CD14-positive monocyte (primary cell): ENCODE data around the gene DDA1. TPM values are rescaled to one million over a fixed set of nuclear protein-coding genes. Genes with fewer than 3 reads are reported as not detected.

Experiments used
- DNase-seq, 3 donors: peaks; one replicate each; pipeline ENCODE4 v3.0.0-alpha.2; 2011 to 2022
- H2AFZ ChIP-seq: 2 replicates; pipeline ENCODE4 v1.6.0; 2012; ENCODE audit warnings: mild to moderate bottlenecking, low read depth, low read length, inconsistent platforms; ENCODE audit not compliant: insufficient read depth, poor library complexity, severe bottlenecking
- H3K27ac ChIP-seq, 2 donors: 1 replicate in 1 of 2; 2 replicates in 1 of 2; pipeline ENCODE4 v1.5.1; 2012 to 2013; ENCODE audit warnings: low read length in 2 of 2, control low read depth in 1 of 2, inconsistent platforms in 1 of 2, low read depth in 1 of 2, mild to moderate bottlenecking in 1 of 2
- H3K27me3 ChIP-seq, 2 donors: one replicate each; pipeline versions ENCODE4 v1.6.0 to v1.6.1; 2011 to 2013; ENCODE audit warnings: low read length in 2 of 2; ENCODE audit not compliant: control insufficient read depth in 2 of 2, insufficient read depth in 2 of 2
- H3K36me3 ChIP-seq, 2 donors: replicated peaks in 1 of 2; 1 replicate in 1 of 2; 2 replicates in 1 of 2; pipeline versions ENCODE4 v1.5.1 to v1.6.1; 2012 to 2013; ENCODE audit warnings: low read length in 2 of 2, control low read depth in 1 of 2, inconsistent platforms in 1 of 2, mild to moderate bottlenecking in 1 of 2; ENCODE audit not compliant: insufficient read depth in 2 of 2, control insufficient read depth in 1 of 2
- H3K4me1 ChIP-seq, 2 donors: 1 replicate in 1 of 2; 2 replicates in 1 of 2; pipeline versions ENCODE4 v1.5.1 to v1.6.1; 2012 to 2013; ENCODE audit warnings: low read length in 2 of 2, control low read depth in 1 of 2, inconsistent platforms in 1 of 2, mild to moderate bottlenecking in 1 of 2, moderate library complexity in 1 of 2; ENCODE audit not compliant: insufficient read depth in 2 of 2, control insufficient read depth in 1 of 2
- H3K4me2 ChIP-seq: replicated peaks from 2 replicates; pipeline ENCODE3; 2012; ENCODE audit warnings: low read length, moderate library complexity, mild to moderate bottlenecking; ENCODE audit not compliant: poor library complexity, severe bottlenecking; ENCODE audit errors: extremely low read depth
- H3K4me3 ChIP-seq, 3 experiments: fragments of 200-600 bp in 1 of 3; sonication (generic) in 1 of 3; replicated peaks in 1 of 3; 1 replicate in 2 of 3; 2 replicates in 1 of 3; pipeline ENCODE4 v1.5.1; 2011 to 2013; ENCODE audit warnings: low read length in 3 of 3, mild to moderate bottlenecking in 3 of 3, control low read depth in 2 of 3, low read depth in 2 of 3, inconsistent platforms in 1 of 3, moderate library complexity in 1 of 3
- H3K79me2 ChIP-seq: 2 replicates; pipeline ENCODE4 v1.6.0; 2012; ENCODE audit warnings: mild to moderate bottlenecking, control low read depth, inconsistent platforms, low read length, moderate library complexity; ENCODE audit not compliant: insufficient read depth
- H3K9ac ChIP-seq: 2 replicates; pipeline ENCODE4 v1.6.0; 2017; ENCODE audit warnings: low read length, mild to moderate bottlenecking; ENCODE audit not compliant: insufficient read depth, poor library complexity, severe bottlenecking
- H3K9me3 ChIP-seq, 2 donors: replicated peaks in 1 of 2; 1 replicate in 1 of 2; 2 replicates in 1 of 2; pipeline versions ENCODE4 v1.5.1 to v1.6.1; 2012 to 2013; ENCODE audit warnings: low read length in 2 of 2, control low read depth in 1 of 2; ENCODE audit not compliant: control insufficient read depth in 1 of 2, insufficient read depth in 1 of 2
- H4K20me1 ChIP-seq: 2 replicates; pipeline ENCODE4 v1.6.0; 2012; ENCODE audit warnings: mild to moderate bottlenecking, low read length, control low read depth, moderate library complexity; ENCODE audit not compliant: insufficient read depth
- H3K27ac Mint-ChIP-seq, 7 donors: one replicate each; pipeline ENCODE4 v1.8.0; 2020; ENCODE audit warnings: mild to moderate bottlenecking in 7 of 7, mixed read lengths in 7 of 7, moderate library complexity in 6 of 7, inconsistent platforms in 2 of 7
- H3K27me3 Mint-ChIP-seq, 3 donors: one replicate each; pipeline ENCODE4 v1.8.0; 2021 to 2022; ENCODE audit warnings: low read depth in 3 of 3, mild to moderate bottlenecking in 3 of 3, mixed read lengths in 3 of 3, moderate library complexity in 3 of 3, inconsistent platforms in 1 of 3
- H3K36me3 Mint-ChIP-seq, 2 donors: one replicate each; pipeline ENCODE4 v1.8.0; 2020; ENCODE audit warnings: mixed read lengths in 2 of 2, inconsistent platforms in 1 of 2, mild to moderate bottlenecking in 1 of 2
- H3K4me1 Mint-ChIP-seq: one replicate; pipeline ENCODE4 v1.8.0; 2020; ENCODE audit warnings: mild to moderate bottlenecking, mixed read lengths
- H3K4me3 Mint-ChIP-seq, 2 donors: one replicate each; pipeline ENCODE4 v1.8.0; 2020; ENCODE audit warnings: mild to moderate bottlenecking in 2 of 2, mixed read lengths in 2 of 2, moderate library complexity in 1 of 2
- H3K9me3 Mint-ChIP-seq, 7 donors: one replicate each; pipeline ENCODE4 v1.8.0; 2020 to 2022; ENCODE audit warnings: mixed read lengths in 7 of 7, mild to moderate bottlenecking in 6 of 7, moderate library complexity in 6 of 7, inconsistent platforms in 2 of 7
- CTCF ChIP-seq: fragments of 200-600 bp; IDR thresholded peaks from one replicate; pipeline ENCODE4 v1.8.0; 2022; ENCODE audit warnings: antibody characterized with exemption, mild to moderate bottlenecking
- WGBS: methylation state at CpG from one replicate; pipeline ENCODE4 v1.1.5; 2013; ENCODE audit warnings: missing lambda C conversion rate; ENCODE audit not compliant: insufficient coverage; 5-methylcytosine and 5-hydroxymethylcytosine counted together
- intact Hi-C, 2 donors: fragments of 100-400 bp; cut with micrococcal nuclease; formaldehyde crosslinking; loops; one replicate each; pipeline versions ENCODE4 v1.15.0 to v1.15.1; 2023
- polyA plus RNA-seq, 3 donors: library from polyadenylated mRNA; depleted of rRNA in 1 of 3; unstranded in 2 of 3; stranded (reverse) in 1 of 3; fragments of 300-500 nt in 2 of 3; fragments of >200 nt in 1 of 3; fragmentation: Illumina TruSeq in 2 of 3; gene quantifications; 1 replicate in 2 of 3; 2 replicates in 1 of 3; pipeline ENCODE4 v1.2.3, GENCODE V29; 2012 to 2021

The DDA1 gene
- polyA plus RNA-seq, 3 donors, result 22.5 to 49.5 (median 23.8) TPM

DNA sequence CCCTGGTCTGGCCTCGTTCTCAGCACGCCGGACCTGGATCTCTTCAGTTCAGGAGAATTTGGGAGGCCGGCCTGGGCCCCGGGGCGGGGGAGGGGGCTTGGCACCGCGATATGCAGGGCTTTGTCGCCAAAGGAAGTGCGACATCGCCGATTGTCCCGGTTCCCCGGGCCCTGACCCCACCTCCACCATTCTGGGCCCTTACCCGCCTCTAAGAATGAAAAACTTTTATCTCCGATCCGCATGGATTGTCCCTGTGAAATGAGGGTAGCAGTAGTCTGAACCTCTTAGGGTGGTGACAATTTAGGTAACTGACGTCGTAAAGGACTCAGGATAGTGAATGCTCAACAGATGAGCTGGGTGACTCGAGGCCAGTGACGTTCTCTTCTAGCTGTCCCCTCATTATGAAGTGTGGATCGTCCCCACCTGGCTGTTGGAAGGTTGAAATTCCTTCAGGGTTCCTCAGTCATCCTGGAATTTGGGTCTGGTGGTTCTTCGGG lies 650 bp downstream of the DDA1 start:
- no peak for DNase-seq
- Histone ChIP-seq H3K36me3 (peaks cover 13 to 34% of the 10 kb centered on the region in 2 donors), H3K9me3 (no peaks in the 10 kb centered on the region), H4K20me1 (peaks cover 53% of the 10 kb centered on the region), H3K4me2 (peak overlapping the region; percentile 90), H3K4me3 (peak overlapping the region; percentile 81 to 88 (median 82)), H3K27me3 (no peaks in the 10 kb centered on the region), H3K4me1 (peaks cover 26 to 36% of the 10 kb centered on the region in 2 donors), H3K79me2 (peaks cover 63% of the 10 kb centered on the region), H3K27ac (peak overlapping the region; percentile 53 to 86), H3K9ac (peak overlapping the region; percentile 81), H2AFZ (peak overlapping the region; percentile 61)
- intact Hi-C loops, result no loop called here
- Mint-ChIP-seq H3K27ac (peak overlapping the region; percentile 79 to 94 (median 90)), H3K36me3 (peaks cover 17 to 31% of the 10 kb centered on the region in 2 donors), H3K9me3 (no peaks in the 10 kb centered on the region), H3K4me3 (peak overlapping the region; percentile 88 to 91), H3K27me3 (peaks cover 0 to 3% (median 0%) of the 10 kb centered on the region in 3 donors), H3K4me1 (peaks cover 28% of the 10 kb centered on the region)
- 3% methylated on average over 12 of the region's 23 CpGs for WGBS
- no peak for TF ChIP-seq CTCF

GRCh38 chr19:17311455-17312188 lies 2.3 kb downstream of the DDA1 start:
- peak overlapping the region in 3 of 7 donors; percentile 25 to 70 (median 38) for H3K27ac Mint-ChIP-seq
- H3K27ac ChIP-seq, result no peak overlapping the region
- peaks cover 27 to 44% of the 10 kb centered on the region in 2 donors for H3K36me3 Mint-ChIP-seq
- H3K9me3 Mint-ChIP-seq, result no peaks in the 10 kb centered on the region
- peaks cover 48% of the 10 kb centered on the region for H4K20me1 ChIP-seq
- 88% methylated on average over 10 of the region's 11 CpGs for WGBS
- TF ChIP-seq CTCF, result no peak
- intact Hi-C loops, result no loop called here
- peaks cover 23% of the 10 kb centered on the region for H3K4me1 Mint-ChIP-seq
- H3K79me2 ChIP-seq, result peaks cover 57% of the 10 kb centered on the region
- H3K4me1 ChIP-seq, result peaks cover 15 to 23% of the 10 kb centered on the region in 2 donors
- H3K4me3 ChIP-seq, result no peak overlapping the region
- peaks cover 24 to 43% of the 10 kb centered on the region in 2 donors for H3K36me3 ChIP-seq
- no peak overlapping the region for H3K9ac ChIP-seq
- no peak overlapping the region for H3K4me2 ChIP-seq
- peaks cover 0 to 3% (median 1%) of the 10 kb centered on the region in 3 donors for H3K27me3 Mint-ChIP-seq
- no peaks in the 10 kb centered on the region for H3K9me3 ChIP-seq
- no peak overlapping the region for H2AFZ ChIP-seq
- no peak for DNase-seq
- no peak overlapping the region for H3K4me3 Mint-ChIP-seq
- no peaks in the 10 kb centered on the region for H3K27me3 ChIP-seq
